Measurements from ENCODE around the gene HJV. TPM values are rescaled to one million over a fixed set of nuclear protein-coding genes. Genes with fewer than 3 reads are reported as not detected.

HJV gene
- total and polyA plus RNA-seq, 2 donors (not counting 1 experiment from before 2014, with no cell fraction given), result not detected

- Histone ChIP-seq H3K9ac (ENCODE audit: insufficient read depth, low read length) (no peak overlapping the region), H3K36me3 (ENCODE audit: control insufficient read depth, insufficient read depth, low read length) (peaks cover 4% of the 10 kb centered on the region), H3K27me3 (ENCODE audit: control insufficient read depth, insufficient read depth, low read length) (no peaks in the 10 kb centered on the region), H3K27ac (ENCODE audit: insufficient read depth, low read length) (no peak overlapping the region), H2AFZ (ENCODE audit: low read length) (no peak overlapping the region), H3K4me2 (ENCODE audit: extremely low read depth, insufficient read depth, low read length) (peak overlapping the region; percentile 49), H3K79me2 (ENCODE audit: control insufficient read depth, insufficient read depth, low read length) (peaks cover 17% of the 10 kb centered on the region), H3K9me3 (ENCODE audit: control insufficient read depth, insufficient read depth, low read depth, low read length) (no peaks in the 10 kb centered on the region), H3K4me1 (ENCODE audit: control insufficient read depth, extremely low read depth, insufficient read depth, low read length) (peaks cover 10% of the 10 kb centered on the region), H3K4me3 (replicated peaks in 1 of 4; ENCODE audit: control extremely low read depth in 1 of 4, insufficient read depth in 1 of 4, low read depth in 3 of 4, low read length in 4 of 4) (peak overlapping the region; percentile 68 to 98 (median 75)), H4K20me1 (ENCODE audit: control insufficient read depth, extremely low read depth, insufficient read depth, low read length) (no peaks in the 10 kb centered on the region)
- no peak for DNase-seq (ENCODE audit: low read depth in 2 of 2)
- TF ChIP-seq EZH2 (IDR thresholded peaks at IDR 0.05; ENCODE audit: low read length, missing control alignments) (no peak), CTCF (conservative IDR thresholded peaks at IDR 0.05 in 1 of 2, IDR thresholded peaks at IDR 0.05 in 1 of 2; ENCODE audit: low read depth in 1 of 2, low read length in 2 of 2) (no peak)
Measured at GRCh38 chr1:145993618-145994390, 27.7 kb downstream of the HJV start.

DNA sequence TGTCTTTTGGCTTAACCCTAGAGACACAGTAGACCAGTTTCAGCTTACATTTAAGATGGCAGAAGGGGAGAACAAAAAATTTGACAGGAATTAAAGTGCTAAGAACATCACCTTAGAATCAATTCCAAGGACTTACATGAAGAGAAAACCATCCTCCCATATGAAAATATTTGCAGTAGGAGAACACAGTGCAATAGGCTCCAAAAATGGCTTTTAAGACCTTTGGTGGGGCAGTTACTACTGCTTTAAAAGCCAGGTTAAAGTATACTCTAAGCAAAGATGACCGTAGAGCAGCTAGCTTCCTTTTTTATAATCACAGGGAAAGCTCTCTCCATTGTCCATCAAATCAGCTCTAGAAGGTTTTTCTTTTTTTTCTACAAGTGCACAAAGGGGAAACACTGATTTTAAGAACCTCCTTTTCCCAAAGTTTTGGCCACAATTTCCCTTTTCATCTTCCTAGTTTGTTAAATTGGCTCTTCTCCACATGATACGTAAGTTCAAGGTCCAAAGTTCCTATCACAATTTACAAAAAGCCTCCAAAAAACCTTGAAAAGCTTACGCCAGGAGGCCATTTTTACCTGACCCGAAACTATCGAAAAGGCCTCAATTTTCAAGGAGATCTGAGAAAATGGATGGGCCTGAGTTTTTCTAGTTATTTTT, 28.4 kb downstream of the HJV start:
- Histone ChIP-seq H3K4me1 (ENCODE audit: control insufficient read depth, extremely low read depth, insufficient read depth, low read length) (peaks cover 10% of the 10 kb centered on the region), H3K4me2 (ENCODE audit: extremely low read depth, insufficient read depth, low read length) (no peak overlapping the region), H3K9ac (ENCODE audit: insufficient read depth, low read length) (no peak overlapping the region), H3K79me2 (ENCODE audit: control insufficient read depth, insufficient read depth, low read length) (peaks cover 17% of the 10 kb centered on the region), H3K27me3 (ENCODE audit: control insufficient read depth, insufficient read depth, low read length) (no peaks in the 10 kb centered on the region), H4K20me1 (ENCODE audit: control insufficient read depth, extremely low read depth, insufficient read depth, low read length) (no peaks in the 10 kb centered on the region), H3K9me3 (ENCODE audit: control insufficient read depth, insufficient read depth, low read depth, low read length) (no peaks in the 10 kb centered on the region), H2AFZ (ENCODE audit: low read length) (no peak overlapping the region), H3K27ac (ENCODE audit: insufficient read depth, low read length) (no peak overlapping the region), H3K4me3 (replicated peaks in 1 of 4; ENCODE audit: control extremely low read depth in 1 of 4, insufficient read depth in 1 of 4, low read depth in 3 of 4, low read length in 4 of 4) (peak overlapping the region in 2 of 4 experiments; percentile 79 to 98), H3K36me3 (ENCODE audit: control insufficient read depth, insufficient read depth, low read length) (peaks cover 4% of the 10 kb centered on the region)
- DNase-seq (ENCODE audit: low read depth in 2 of 2), result no peak
- TF ChIP-seq CTCF (conservative IDR thresholded peaks at IDR 0.05 in 1 of 2, IDR thresholded peaks at IDR 0.05 in 1 of 2; ENCODE audit: low read depth in 1 of 2, low read length in 2 of 2) (no peak), EZH2 (IDR thresholded peaks at IDR 0.05; ENCODE audit: low read length, missing control alignments) (no peak)

DNA sequence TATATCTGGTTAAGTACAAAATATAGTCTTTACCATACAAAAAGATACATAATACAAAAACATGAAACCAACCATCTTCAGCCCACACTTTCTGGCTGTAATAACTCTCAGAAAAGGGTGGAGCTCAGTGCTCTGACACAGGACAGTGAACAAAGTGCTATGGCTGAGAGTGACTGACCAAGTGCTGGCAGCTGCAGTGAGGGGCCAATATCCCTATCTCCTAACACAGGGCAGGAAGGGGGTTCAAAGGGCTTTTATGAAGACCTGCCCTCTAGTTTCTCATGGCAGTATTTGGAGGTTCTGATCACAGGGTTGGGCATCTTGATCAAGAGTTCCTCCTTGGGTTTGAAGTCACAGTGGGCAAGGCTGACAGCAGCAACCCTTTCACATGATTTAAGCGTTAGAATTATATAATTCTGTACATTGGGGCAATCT, 29.0 kb downstream of the HJV start:
- H3K4me1 ChIP-seq (ENCODE audit: control insufficient read depth, extremely low read depth, insufficient read depth, low read length), result peaks cover 10% of the 10 kb centered on the region
- H3K27me3 ChIP-seq (ENCODE audit: control insufficient read depth, insufficient read depth, low read length), result no peaks in the 10 kb centered on the region
- no peaks in the 10 kb centered on the region for H3K9me3 ChIP-seq (ENCODE audit: control insufficient read depth, insufficient read depth, low read depth, low read length)
- peaks cover 4% of the 10 kb centered on the region for H3K36me3 ChIP-seq (ENCODE audit: control insufficient read depth, insufficient read depth, low read length)
- peaks cover 17% of the 10 kb centered on the region for H3K79me2 ChIP-seq (ENCODE audit: control insufficient read depth, insufficient read depth, low read length)
- no peak overlapping the region for H3K4me2 ChIP-seq (ENCODE audit: extremely low read depth, insufficient read depth, low read length)
- no peak for DNase-seq (ENCODE audit: low read depth in 2 of 2)
- no peak for TF ChIP-seq CTCF (conservative IDR thresholded peaks at IDR 0.05 in 1 of 2, IDR thresholded peaks at IDR 0.05 in 1 of 2; ENCODE audit: low read depth in 1 of 2, low read length in 2 of 2)
- TF ChIP-seq EZH2 (IDR thresholded peaks at IDR 0.05; ENCODE audit: low read length, missing control alignments), result no peak
- peak overlapping the region in 2 of 4 experiments; percentile 79 to 98 for H3K4me3 ChIP-seq (replicated peaks in 1 of 4; ENCODE audit: control extremely low read depth in 1 of 4, insufficient read depth in 1 of 4, low read depth in 3 of 4, low read length in 4 of 4)
- no peaks in the 10 kb centered on the region for H4K20me1 ChIP-seq (ENCODE audit: control insufficient read depth, extremely low read depth, insufficient read depth, low read length)
- no peak overlapping the region for H2AFZ ChIP-seq (ENCODE audit: low read length)
- H3K9ac ChIP-seq (ENCODE audit: insufficient read depth, low read length), result no peak overlapping the region
- no peak overlapping the region for H3K27ac ChIP-seq (ENCODE audit: insufficient read depth, low read length)
